GM12801 (cell line): Measurements from ENCODE around the gene CDHR5.

Experiments
- CTCF ChIP-seq: IDR thresholded peaks from one replicate; pipeline ENCODE4 v1.5.1; 2011; ENCODE audit warnings: control low read depth; ENCODE audit not compliant: insufficient read length; ENCODE audit errors: extremely low read depth

CDHR5 gene

DNA sequence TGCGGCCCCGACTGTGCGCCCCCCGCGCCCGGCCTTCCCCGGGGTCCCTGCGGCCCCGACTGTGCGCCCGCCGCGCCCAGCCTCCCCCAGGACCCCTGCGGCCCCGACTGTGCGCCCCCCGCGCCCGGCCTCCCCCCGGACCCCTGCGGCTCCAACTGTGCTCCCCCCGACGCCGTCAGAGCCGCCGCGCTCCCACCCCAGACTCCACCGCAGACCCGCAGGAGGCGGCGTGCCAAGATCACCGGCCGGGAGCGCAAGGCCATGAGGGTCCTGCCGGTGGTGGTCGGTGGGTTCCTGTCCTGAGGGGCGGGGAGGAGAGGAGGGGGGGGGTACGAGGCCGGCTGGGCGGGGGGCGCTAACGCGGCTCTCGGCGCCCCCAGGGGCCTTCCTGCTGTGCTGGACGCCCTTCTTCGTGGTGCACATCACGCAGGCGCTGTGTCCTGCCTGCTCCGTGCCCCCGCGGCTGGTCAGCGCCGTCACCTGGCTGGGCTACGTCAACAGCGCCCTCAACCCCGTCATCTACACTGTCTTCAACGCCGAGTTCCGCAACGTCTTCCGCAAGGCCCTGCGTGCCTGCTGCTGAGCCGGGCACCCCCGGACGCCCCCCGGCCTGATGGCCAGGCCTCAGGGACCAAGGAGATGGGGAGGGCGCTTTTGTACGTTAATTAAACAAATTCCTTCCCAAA lies 15.4 kb upstream of the CDHR5 start:
- no peak for TF ChIP-seq CTCF

GRCh38 chr11:639332-639955 lies 14.7 kb upstream of the CDHR5 start:
- no peak for TF ChIP-seq CTCF

DNA sequence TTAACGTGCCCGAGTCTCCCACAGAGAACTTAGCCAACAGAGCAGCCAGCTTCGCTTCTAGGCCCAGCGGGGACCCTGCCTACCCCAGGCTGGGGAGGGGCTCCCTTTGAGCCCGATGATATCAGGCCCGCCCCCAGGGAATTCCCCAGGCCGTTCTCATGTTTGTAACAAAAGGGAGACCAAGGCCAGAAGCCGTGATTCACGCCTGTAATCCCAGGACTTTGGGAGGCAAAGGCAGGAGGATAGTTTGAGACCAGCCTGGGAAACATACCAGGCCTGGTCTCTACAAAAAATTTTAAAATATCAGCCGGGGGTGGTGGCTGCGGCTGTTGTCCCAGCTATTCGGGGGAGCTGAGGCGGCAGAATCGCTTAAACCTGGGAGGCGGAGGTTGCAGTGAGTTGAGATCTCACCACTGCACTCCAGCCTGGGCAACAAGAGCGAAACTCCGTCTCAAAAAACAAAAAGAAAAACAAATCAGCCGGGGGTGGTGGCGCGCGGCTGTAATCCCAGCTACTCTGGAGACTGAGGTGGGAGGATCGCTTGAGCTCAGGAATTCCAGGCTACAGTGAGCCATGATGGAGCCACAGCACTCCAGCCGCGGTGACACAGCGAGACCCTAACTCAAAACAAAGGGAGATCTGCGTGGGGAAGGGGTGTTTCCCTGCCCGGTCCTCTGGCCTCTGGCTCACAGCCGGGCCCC lies 14.0 kb upstream of the CDHR5 start:
- TF ChIP-seq CTCF = no peak

- no peak for TF ChIP-seq CTCF
These were observed 13.1 kb upstream of the CDHR5 start for GRCh38 chr11:637593-638521.

GRCh38 chr11:637333-637592 lies 12.5 kb upstream of the CDHR5 start:
- TF ChIP-seq CTCF = no peak

DNA sequence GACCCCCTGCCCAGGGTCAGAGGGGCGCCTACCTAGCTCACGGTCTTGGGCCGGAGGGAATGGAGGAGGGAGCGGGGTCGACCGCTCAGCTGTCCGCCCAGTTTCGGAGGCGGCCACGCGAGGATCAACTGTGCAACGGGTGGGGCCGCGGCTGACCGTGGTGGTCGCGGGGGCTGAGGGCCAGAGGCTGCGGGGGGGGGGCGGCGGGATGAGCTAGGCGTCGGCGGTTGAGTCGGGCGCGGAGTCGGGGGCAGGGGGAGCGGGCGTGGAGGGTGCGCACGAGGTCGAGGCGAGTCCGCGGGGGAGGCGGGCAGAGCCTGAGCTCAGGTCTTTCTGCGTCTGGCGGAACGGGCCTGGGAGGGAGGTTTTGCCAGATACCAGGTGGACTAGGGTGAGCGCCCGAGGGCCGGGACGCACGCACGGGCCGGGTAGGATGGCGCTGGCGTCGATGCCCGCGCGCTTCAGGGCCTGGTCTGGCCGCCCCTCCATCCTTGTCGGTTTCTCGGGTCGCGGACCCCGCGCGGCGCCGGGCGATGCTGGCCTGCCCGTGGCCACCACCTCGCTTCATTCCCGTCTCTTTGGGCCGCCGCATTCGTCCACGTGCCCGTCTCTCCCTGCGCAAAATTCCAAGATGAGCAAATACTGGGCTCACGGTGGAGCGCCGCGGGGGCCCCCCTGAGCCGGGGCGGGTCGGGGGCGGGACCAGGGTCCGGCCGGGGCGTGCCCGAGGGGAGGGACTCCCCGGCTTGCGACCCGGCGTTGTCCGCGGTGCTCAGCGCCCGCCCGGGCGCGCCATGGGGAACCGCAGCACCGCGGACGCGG lies 12.0 kb upstream of the CDHR5 start, which contains the start of gene DRD4:
DRD4 (plus strand) TSS at position 759 of the 822 bp plus-strand sequence; CDS start at position 795, 36 bp downstream.
- TF ChIP-seq CTCF = no peak
